ENCODE measurements around the gene STK26.

GRCh38 chrX:132119283-132119682 is 96.2 kb downstream of the STK26 start:
- TF ChIP-seq CTCF (IDR thresholded peaks at IDR 0.05), result no peak
- no peak for TF ChIP-seq POLR2A (IDR thresholded peaks at IDR 0.05)

Measured in right lobe of liver (tissue), 4 donors.